ENCODE results near the gene WDR20. TPM values are rescaled to one million over a fixed set of nuclear protein-coding genes. Genes with fewer than 3 reads are reported as not detected.

Gene WDR20
- total and polyA plus RNA-seq, 2 donors (not counting 3 experiments of a cell fraction or from before 2014, with no cell fraction given): 12.2 to 22.4 TPM

DNA sequence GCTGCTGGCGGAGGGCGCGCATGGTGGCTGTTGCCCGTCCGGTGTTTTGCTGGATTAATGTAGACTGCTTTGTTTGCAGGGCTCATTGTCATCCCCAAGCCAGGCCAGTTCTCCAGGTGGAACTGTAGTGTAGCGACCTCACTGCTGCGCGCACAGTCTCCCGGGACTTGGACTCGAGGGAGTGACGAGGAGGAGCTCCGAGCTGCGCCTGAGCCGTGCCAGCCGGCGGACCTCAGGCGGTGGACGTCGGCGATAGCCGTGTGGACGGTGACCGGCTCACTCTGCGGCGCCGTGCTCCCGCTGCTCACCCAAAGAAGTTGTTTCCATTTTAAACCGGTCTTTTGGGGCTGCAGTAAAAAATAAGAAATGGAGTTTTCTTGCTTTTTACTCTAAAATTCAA is 83.1 kb downstream of the WDR20 start:
- H2AFZ ChIP-seq (ENCODE audit: low read depth, low read length): no peak overlapping the region
- H3K4me3 ChIP-seq (replicated peaks in 1 of 3; ENCODE audit: insufficient read depth in 1 of 3, low read depth in 1 of 3, low read length in 3 of 3): no peak overlapping the region
- ChIA-PET CTCF (no interaction called here), POLR2A (no interaction called here)
- no TSS peak for BruUV-seq (replicated peaks)
- no peak for FAIRE-seq
- no peaks in the 10 kb centered on the region for H4K20me1 ChIP-seq (replicated peaks; ENCODE audit: control insufficient read depth, extremely low read depth, insufficient read depth, low read length)
- TF ChIP-seq JUN (IDR thresholded peaks at IDR 0.05; ENCODE audit: borderline replicate concordance, insufficient read depth, insufficient read length, low read depth): no peak
- TF ChIP-seq MYC (IDR thresholded peaks at IDR 0.05; ENCODE audit: low read depth, low read length): no peak
- no peak for TF ChIP-seq FOS (IDR thresholded peaks at IDR 0.05; ENCODE audit: borderline replicate concordance, insufficient read depth, low read length)
- no peak for TF ChIP-seq GATA2 (IDR thresholded peaks at IDR 0.05; ENCODE audit: insufficient read depth, insufficient read length, low read depth, low read length)
- TF ChIP-seq, protein P1, sequence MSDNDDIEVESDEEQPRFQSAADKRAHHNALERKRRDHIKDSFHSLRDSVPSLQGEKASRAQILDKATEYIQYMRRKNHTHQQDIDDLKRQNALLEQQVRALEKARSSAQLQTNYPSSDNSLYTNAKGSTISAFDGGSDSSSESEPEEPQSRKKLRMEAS (IDR thresholded peaks at IDR 0.05; ENCODE audit: insufficient read depth, insufficient read length): no peak
- TF ChIP-seq POLR2A (IDR thresholded peaks at IDR 0.05; ENCODE audit: low read depth, low read length): no peak
- TF ChIP-seq POLR2AphosphoS5 (IDR thresholded peaks at IDR 0.05; ENCODE audit: insufficient read depth, low read depth, low read length): no peak
- no peak for TF ChIP-seq EZH2 (IDR thresholded peaks at IDR 0.05; ENCODE audit: borderline replicate concordance, low read depth, low read length, severe bottlenecking)
- TF ChIP-seq, protein P2, sequence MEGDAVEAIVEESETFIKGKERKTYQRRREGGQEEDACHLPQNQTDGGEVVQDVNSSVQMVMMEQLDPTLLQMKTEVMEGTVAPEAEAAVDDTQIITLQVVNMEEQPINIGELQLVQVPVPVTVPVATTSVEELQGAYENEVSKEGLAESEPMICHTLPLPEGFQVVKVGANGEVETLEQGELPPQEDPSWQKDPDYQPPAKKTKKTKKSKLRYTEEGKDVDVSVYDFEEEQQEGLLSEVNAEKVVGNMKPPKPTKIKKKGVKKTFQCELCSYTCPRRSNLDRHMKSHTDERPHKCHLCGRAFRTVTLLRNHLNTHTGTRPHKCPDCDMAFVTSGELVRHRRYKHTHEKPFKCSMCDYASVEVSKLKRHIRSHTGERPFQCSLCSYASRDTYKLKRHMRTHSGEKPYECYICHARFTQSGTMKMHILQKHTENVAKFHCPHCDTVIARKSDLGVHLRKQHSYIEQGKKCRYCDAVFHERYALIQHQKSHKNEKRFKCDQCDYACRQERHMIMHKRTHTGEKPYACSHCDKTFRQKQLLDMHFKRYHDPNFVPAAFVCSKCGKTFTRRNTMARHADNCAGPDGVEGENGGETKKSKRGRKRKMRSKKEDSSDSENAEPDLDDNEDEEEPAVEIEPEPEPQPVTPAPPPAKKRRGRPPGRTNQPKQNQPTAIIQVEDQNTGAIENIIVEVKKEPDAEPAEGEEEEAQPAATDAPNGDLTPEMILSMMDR (IDR thresholded peaks at IDR 0.05; ENCODE audit: extremely low read depth in 1 of 2, insufficient read depth in 1 of 2, low read depth in 1 of 2, low read length in 2 of 2): no peak
- dilution Hi-C loops (cut with MboI; ENCODE audit: extremely low pct_ligation_motif_present, low sequenced_read_pairs): no loop called here
- H3K9ac ChIP-seq (replicated peaks; ENCODE audit: extremely low read depth, insufficient read depth, low read length): no peak overlapping the region
- no peak for DNase-seq (ENCODE audit: low read depth, low spot score)
- no peaks in the 10 kb centered on the region for H3K9me1 ChIP-seq (replicated peaks; ENCODE audit: control insufficient read depth, extremely low read depth, insufficient read depth, low read length)
- intact Hi-C loops (cut with micrococcal nuclease): no loop called here
- H3K4me2 ChIP-seq (ENCODE audit: insufficient read depth, low read length): no peak overlapping the region
- H3K4me1 ChIP-seq (ENCODE audit: control insufficient read depth, extremely low read depth, insufficient read depth, low read length): peaks cover 8% of the 10 kb centered on the region
- no peaks in the 10 kb centered on the region for H3K79me2 ChIP-seq (ENCODE audit: control insufficient read depth, insufficient read depth, low read length)
- no peak overlapping the region for H3K27ac ChIP-seq (ENCODE audit: insufficient read depth, low read depth, low read length)
- no peaks in the 10 kb centered on the region for H3K27me3 ChIP-seq (ENCODE audit: control insufficient read depth in 2 of 2, insufficient read depth in 2 of 2, low read length in 2 of 2)
- H3K36me3 ChIP-seq (ENCODE audit: control insufficient read depth in 2 of 2, extremely low read depth in 1 of 2, insufficient read depth in 2 of 2, low read length in 2 of 2): no peaks in the 10 kb centered on the region
- H3K9me3 ChIP-seq (replicated peaks; ENCODE audit: control insufficient read depth, insufficient read depth, low read length): no peaks in the 10 kb centered on the region
